ENCODE data around the gene HPD. TPM values are rescaled to one million over a fixed set of nuclear protein-coding genes. Genes with fewer than 3 reads are reported as not detected.
A peak's percentile ranks its signal among the peaks of the same experiment; 100 is the strongest.
"Not testable (repeated sequence)": the region's sequence is repeated elsewhere in the genome, so short reads cannot be mapped to it uniquely, and the experiment has no call there.

Gene HPD
- total RNA-seq, 1 donor from 2014 or later = 1.3 TPM

GRCh38 chr12:121861636-121862254 lies 3.1 kb upstream of the HPD start:
- peaks cover 20% of the 10 kb centered on the region for H3K4me1 ChIP-seq
- peak overlapping the region; percentile 33 for H3K27ac ChIP-seq (replicated peaks)
- H3K36me3 ChIP-seq = no peaks in the 10 kb centered on the region
- intact Hi-C loops (cut with micrococcal nuclease) = no loop called here
- H3K4me3 ChIP-seq = no peak overlapping the region
- DNase-seq = no peak
- no peaks in the 10 kb centered on the region for H3K9me3 ChIP-seq (replicated peaks)
- no peaks in the 10 kb centered on the region for H3K27me3 ChIP-seq (ENCODE audit: low read depth)
- no peak for TF ChIP-seq CTCF (IDR thresholded peaks at IDR 0.05; ENCODE audit: borderline replicate concordance)

GRCh38 chr12:121860699-121861098 lies 2.0 kb upstream of the HPD start:
- H3K27ac ChIP-seq (replicated peaks); DNase-seq; H3K27me3 ChIP-seq (ENCODE audit: low read depth); H3K36me3 ChIP-seq; H3K4me3 ChIP-seq; intact Hi-C loops (cut with micrococcal nuclease); H3K9me3 ChIP-seq (replicated peaks): not testable (repeated sequence)
- peaks cover 20% of the 10 kb centered on the region for H3K4me1 ChIP-seq

- Histone ChIP-seq H3K4me3 (no peak overlapping the region), H3K27ac (replicated peaks) (peak overlapping the region; percentile 89), H3K4me1 (peaks cover 20% of the 10 kb centered on the region), H3K27me3 (ENCODE audit: low read depth) (no peaks in the 10 kb centered on the region), H3K36me3 (no peaks in the 10 kb centered on the region), H3K9me3 (replicated peaks) (no peaks in the 10 kb centered on the region)
- DNase-seq = no peak
- intact Hi-C loops (cut with micrococcal nuclease) = no loop called here
- TF ChIP-seq CTCF (IDR thresholded peaks at IDR 0.05; ENCODE audit: borderline replicate concordance) = no peak
Observed at GRCh38 chr12:121860257-121860656, 1.6 kb upstream of the HPD start.

- intact Hi-C loops (cut with micrococcal nuclease) = no loop called here
- no peaks in the 10 kb centered on the region for H3K27me3 ChIP-seq (ENCODE audit: low read depth)
Observed at GRCh38 chr12:121858318-121858661, 369 bp downstream of the HPD start.

GRCh38 chr12:121857322-121858246 lies 1.1 kb downstream of the HPD start:
- intact Hi-C loops (cut with micrococcal nuclease) = no loop called here
- no peak for TF ChIP-seq CTCF (IDR thresholded peaks at IDR 0.05; ENCODE audit: borderline replicate concordance)
- no peaks in the 10 kb centered on the region for H3K27me3 ChIP-seq (ENCODE audit: low read depth)
- no peaks in the 10 kb centered on the region for H3K36me3 ChIP-seq
- no peak for DNase-seq
- no peaks in the 10 kb centered on the region for H3K9me3 ChIP-seq (replicated peaks)
- peaks cover 20% of the 10 kb centered on the region for H3K4me1 ChIP-seq
- H3K4me3 ChIP-seq = no peak overlapping the region
- H3K27ac ChIP-seq (replicated peaks) = no peak overlapping the region

More at GRCh38 chr12:121858318-121858661, 369 bp downstream of the HPD start:
- no peak for TF ChIP-seq CTCF (IDR thresholded peaks at IDR 0.05; ENCODE audit: borderline replicate concordance)
- Histone ChIP-seq H3K27ac (replicated peaks) (peak overlapping the region; percentile 89), H3K9me3 (replicated peaks) (no peaks in the 10 kb centered on the region), H3K4me3 (no peak overlapping the region), H3K36me3 (no peaks in the 10 kb centered on the region), H3K4me1 (peaks cover 20% of the 10 kb centered on the region)
- DNase-seq = no peak

- H3K27ac ChIP-seq (replicated peaks); H3K4me1 ChIP-seq; H3K36me3 ChIP-seq; H3K9me3 ChIP-seq (replicated peaks); DNase-seq; intact Hi-C loops (cut with micrococcal nuclease); H3K27me3 ChIP-seq (ENCODE audit: low read depth); H3K4me3 ChIP-seq: not testable (repeated sequence)
Observed at GRCh38 chr12:121852392-121852791, 6.3 kb downstream of the HPD start.
